Tibial nerve (tissue), 4 donors: Measurements from ENCODE around the gene ASF1A. TPM values are rescaled to one million over a fixed set of nuclear protein-coding genes. Genes with fewer than 3 reads are reported as not detected.

Experiments
- DNase-seq, 2 donors: peaks; one replicate each; pipeline ENCODE4 v3.0.0-alpha.2; 2019; ENCODE audit warnings: low spot score in 2 of 2
- H3K27ac ChIP-seq, 4 donors: fragments of 200-600 bp; sonication (generic) in 3 of 4; one replicate each; pipeline ENCODE4 v1.5.1; 2017 to 2019; ENCODE audit warnings: mild to moderate bottlenecking in 1 of 4
- H3K27me3 ChIP-seq, 2 donors: fragments of 200-600 bp; sonication (generic) in 1 of 2; one replicate each; pipeline versions ENCODE4 v1.5.1 to v1.6.0; 2017 to 2019
- H3K36me3 ChIP-seq, 3 donors: fragments of 200-600 bp; sonication (generic); one replicate each; pipeline ENCODE4 v1.5.1; 2018 to 2019
- H3K4me1 ChIP-seq, 4 donors: fragments of 200-600 bp; sonication (generic) in 3 of 4; one replicate each; pipeline ENCODE4 v1.5.1; 2017 to 2019
- H3K4me3 ChIP-seq, 4 donors: fragments of 200-600 bp; sonication (generic) in 3 of 4; one replicate each; pipeline ENCODE4 v1.5.1; 2017 to 2019; ENCODE audit warnings: mild to moderate bottlenecking in 1 of 4, moderate library complexity in 1 of 4
- H3K9me3 ChIP-seq, 4 donors: fragments of 200-600 bp; sonication (generic) in 3 of 4; one replicate each; pipeline ENCODE4 v1.5.1; 2017 to 2019
- EP300 ChIP-seq, 2 donors: sonication (generic); formaldehyde crosslinking; IDR thresholded peaks; one replicate each; pipeline ENCODE4 v1.6.1; 2017; ENCODE audit warnings: antibody characterized with exemption in 2 of 2, mild to moderate bottlenecking in 1 of 2
- POLR2A ChIP-seq, 2 donors: fragments of 450-650 bp; IDR thresholded peaks; one replicate each; pipeline ENCODE4 v1.6.1; 2017; ENCODE audit warnings: antibody characterized with exemption in 2 of 2, mild to moderate bottlenecking in 2 of 2, moderate library complexity in 2 of 2
- WGBS, 2 donors: methylation state at CpG; one replicate each; pipeline ENCODE4 v1.1.5; 2018; 5-methylcytosine and 5-hydroxymethylcytosine counted together
- total RNA-seq, 4 donors: library from RNA; depleted of rRNA; stranded (reverse); fragments of >200 nt; gene quantifications; one replicate each; pipeline ENCODE4 v1.1.0, GENCODE V29; 2016
- TF ChIP-seq, protein P1 (sequence below), 5 experiments: fragments of 200-600 bp in 3 of 5; fragments of 450-650 bp in 2 of 5; sonication (generic) in 3 of 5; IDR thresholded peaks; one replicate each; pipeline ENCODE4 v1.5.1; 2016 to 2019; ENCODE audit warnings: antibody characterized with exemption in 5 of 5, mild to moderate bottlenecking in 3 of 5, moderate library complexity in 2 of 5

The ASF1A gene
- total RNA-seq, 4 donors from 2014 or later, result 8.6 to 14.2 (median 13.0) TPM

DNA sequence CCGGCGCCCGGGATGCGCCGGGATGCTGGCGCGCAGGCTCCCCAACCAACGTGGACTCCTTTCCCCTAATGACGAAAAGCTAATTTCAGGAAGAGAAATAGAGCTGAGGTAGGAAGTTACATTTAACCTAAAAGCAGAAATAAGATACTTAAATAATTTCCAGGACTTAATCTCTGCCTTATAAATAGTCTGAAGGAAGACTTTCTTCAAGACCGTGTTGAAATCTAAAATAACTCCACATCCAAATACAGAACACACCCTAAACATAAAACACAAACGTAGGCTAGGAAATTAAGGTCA, 1.3 kb downstream of the ASF1A start:
- TF ChIP-seq, protein P1, sequence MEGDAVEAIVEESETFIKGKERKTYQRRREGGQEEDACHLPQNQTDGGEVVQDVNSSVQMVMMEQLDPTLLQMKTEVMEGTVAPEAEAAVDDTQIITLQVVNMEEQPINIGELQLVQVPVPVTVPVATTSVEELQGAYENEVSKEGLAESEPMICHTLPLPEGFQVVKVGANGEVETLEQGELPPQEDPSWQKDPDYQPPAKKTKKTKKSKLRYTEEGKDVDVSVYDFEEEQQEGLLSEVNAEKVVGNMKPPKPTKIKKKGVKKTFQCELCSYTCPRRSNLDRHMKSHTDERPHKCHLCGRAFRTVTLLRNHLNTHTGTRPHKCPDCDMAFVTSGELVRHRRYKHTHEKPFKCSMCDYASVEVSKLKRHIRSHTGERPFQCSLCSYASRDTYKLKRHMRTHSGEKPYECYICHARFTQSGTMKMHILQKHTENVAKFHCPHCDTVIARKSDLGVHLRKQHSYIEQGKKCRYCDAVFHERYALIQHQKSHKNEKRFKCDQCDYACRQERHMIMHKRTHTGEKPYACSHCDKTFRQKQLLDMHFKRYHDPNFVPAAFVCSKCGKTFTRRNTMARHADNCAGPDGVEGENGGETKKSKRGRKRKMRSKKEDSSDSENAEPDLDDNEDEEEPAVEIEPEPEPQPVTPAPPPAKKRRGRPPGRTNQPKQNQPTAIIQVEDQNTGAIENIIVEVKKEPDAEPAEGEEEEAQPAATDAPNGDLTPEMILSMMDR (IDR thresholded peaks at IDR 0.05), result no peak
- TF ChIP-seq EP300 (IDR thresholded peaks at IDR 0.05) (no peak), POLR2A (IDR thresholded peaks at IDR 0.05) (no peak)
- peak overlapping the region; percentile 67 to 96 (median 82) for H3K4me3 ChIP-seq
- peaks cover 0 to 8% (median 0%) of the 10 kb centered on the region in 3 donors for H3K36me3 ChIP-seq
- peaks cover 0 to 55% (median 26%) of the 10 kb centered on the region in 4 donors for H3K4me1 ChIP-seq
- no peaks in the 10 kb centered on the region for H3K27me3 ChIP-seq
- H3K27ac ChIP-seq, result peak overlapping the region; percentile 84 to 94 (median 94)
- 0 to 1% methylated on average over 11 of the region's 11 CpGs for WGBS, 2 donors
- no peak for DNase-seq
- H3K9me3 ChIP-seq, result no peaks in the 10 kb centered on the region

DNA sequence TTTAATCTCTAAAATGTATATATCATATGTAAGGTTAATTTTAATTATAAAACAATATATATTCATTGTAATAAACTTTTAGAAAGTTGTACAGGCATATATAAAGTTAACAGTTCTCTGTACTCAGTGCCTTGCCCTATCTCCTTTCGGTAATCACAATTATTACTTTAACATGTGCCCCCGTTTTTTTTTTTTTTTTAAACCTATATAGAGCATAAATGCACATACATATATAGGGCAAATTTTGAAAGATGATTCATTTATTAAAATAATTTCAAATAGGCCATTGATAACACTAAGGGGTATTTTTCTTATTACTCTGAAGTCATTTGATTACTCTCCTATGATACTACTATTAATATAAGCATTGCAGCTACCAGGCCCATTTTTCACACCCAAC, 1.9 kb downstream of the ASF1A start:
- H3K27me3 ChIP-seq, result no peaks in the 10 kb centered on the region
- H3K4me3 ChIP-seq, result no peak overlapping the region
- H3K9me3 ChIP-seq, result no peaks in the 10 kb centered on the region
- H3K27ac ChIP-seq, result peak overlapping the region in 1 of 4 donors; percentile 93
- peaks cover 0 to 8% (median 0%) of the 10 kb centered on the region in 3 donors for H3K36me3 ChIP-seq
- H3K4me1 ChIP-seq, result peaks cover 0 to 57% (median 27%) of the 10 kb centered on the region in 4 donors
- DNase-seq, result no peak
- 38 to 40% methylated on average over 2 of the region's 2 CpGs for WGBS, 2 donors
- TF ChIP-seq POLR2A (IDR thresholded peaks at IDR 0.05) (no peak), EP300 (IDR thresholded peaks at IDR 0.05) (no peak)
- TF ChIP-seq, protein P1 (IDR thresholded peaks at IDR 0.05), result no peak

DNA sequence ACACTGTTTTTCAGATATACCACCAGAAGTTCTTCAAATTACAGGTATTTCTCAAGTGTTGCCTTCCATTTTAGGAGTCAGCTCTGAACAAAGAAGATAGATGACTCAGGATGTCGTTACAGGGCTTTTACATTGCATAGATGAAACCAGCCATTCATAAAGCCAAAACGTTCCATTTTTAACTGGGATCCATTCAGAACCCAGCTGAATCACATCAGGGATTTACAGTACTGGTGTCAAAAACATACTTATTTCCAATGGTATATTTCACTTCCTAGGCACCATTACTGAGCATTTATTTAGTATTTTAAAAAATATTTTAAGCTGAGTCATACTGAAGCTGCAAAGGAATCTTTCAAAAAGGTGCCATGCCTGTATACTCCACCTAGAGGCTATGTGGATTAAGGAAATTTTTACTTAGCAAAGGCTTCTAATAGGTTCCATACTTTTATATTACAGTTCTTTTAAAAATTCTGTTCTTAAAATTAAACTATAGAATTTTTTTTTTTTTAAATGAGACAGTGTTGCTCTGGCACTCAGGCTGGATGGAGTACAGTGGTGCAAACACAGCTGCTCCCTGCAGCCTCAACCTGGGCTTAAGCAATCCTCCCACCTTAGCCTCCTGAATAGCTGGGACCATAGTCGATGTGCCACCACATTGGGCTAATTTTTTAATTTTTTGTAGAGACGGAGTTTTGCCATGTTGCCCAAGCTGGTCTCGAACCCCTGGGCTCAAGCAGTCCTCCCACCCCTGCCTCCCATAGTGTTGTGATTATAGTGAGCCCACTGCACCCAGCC, 2.6 kb downstream of the ASF1A start:
- no peaks in the 10 kb centered on the region for H3K9me3 ChIP-seq
- H3K36me3 ChIP-seq, result peaks cover 0 to 12% (median 0%) of the 10 kb centered on the region in 3 donors
- no peaks in the 10 kb centered on the region for H3K27me3 ChIP-seq
- no peak overlapping the region for H3K27ac ChIP-seq
- H3K4me1 ChIP-seq, result peaks cover 0 to 52% (median 24%) of the 10 kb centered on the region in 4 donors
- TF ChIP-seq EP300 (IDR thresholded peaks at IDR 0.05) (no peak), POLR2A (IDR thresholded peaks at IDR 0.05) (no peak)
- TF ChIP-seq, protein P1 (IDR thresholded peaks at IDR 0.05), result peak in 1 of 5 experiments; percentile 20
- H3K4me3 ChIP-seq, result no peak overlapping the region
- DNase-seq, result no peak
- 64 to 66% methylated on average over 5 of the region's 5 CpGs for WGBS, 2 donors

DNA sequence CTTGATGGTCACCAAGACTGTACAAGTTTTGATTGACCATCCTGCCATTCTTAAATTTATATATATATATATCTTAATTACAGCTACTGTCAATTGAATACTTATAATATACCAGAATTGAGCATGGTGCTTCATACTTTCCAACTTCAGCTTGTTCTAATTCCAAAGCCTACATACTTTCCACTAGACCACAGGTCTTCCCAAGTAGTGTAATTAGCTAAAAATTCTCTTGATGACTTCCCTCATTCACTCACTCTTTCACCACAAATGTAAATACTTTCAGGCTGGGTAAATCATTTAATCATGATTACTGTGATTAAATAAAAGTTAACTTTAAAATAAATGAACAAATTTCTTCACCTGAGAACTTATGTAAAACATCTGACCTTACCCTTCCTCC, 3.4 kb downstream of the ASF1A start:
- H3K27me3 ChIP-seq, result no peaks in the 10 kb centered on the region
- TF ChIP-seq POLR2A (IDR thresholded peaks at IDR 0.05), result no peak
- TF ChIP-seq, protein P1 (IDR thresholded peaks at IDR 0.05), result no peak
- no peak for TF ChIP-seq EP300 (IDR thresholded peaks at IDR 0.05)
- H3K4me1 ChIP-seq, result peaks cover 0 to 43% (median 16%) of the 10 kb centered on the region in 4 donors
- peaks cover 0 to 19% (median 0%) of the 10 kb centered on the region in 3 donors for H3K36me3 ChIP-seq
- no peak for DNase-seq
- no peaks in the 10 kb centered on the region for H3K9me3 ChIP-seq
- H3K27ac ChIP-seq, result no peak overlapping the region
- no peak overlapping the region for H3K4me3 ChIP-seq

DNA sequence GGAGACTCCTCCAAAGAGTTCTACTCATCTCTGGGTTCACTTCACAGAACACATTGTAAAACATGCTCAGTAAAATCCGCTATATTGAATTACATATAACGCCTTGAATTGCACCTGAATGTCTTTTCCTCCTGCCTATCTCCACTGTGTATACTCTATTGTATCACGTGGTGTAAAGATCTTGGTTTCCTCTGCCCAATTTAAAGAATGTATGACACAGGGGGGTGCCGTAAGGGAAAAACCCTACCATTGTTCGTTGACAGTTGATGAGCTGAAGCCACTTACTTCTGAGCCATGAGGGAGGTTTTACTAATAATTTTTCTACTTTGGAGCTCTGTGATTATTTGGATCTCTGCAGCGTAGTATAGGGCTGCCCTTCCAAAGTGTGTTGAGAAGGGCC, 6.0 kb downstream of the ASF1A start:
- TF ChIP-seq POLR2A (IDR thresholded peaks at IDR 0.05) (no peak), EP300 (IDR thresholded peaks at IDR 0.05) (no peak)
- TF ChIP-seq, protein P1 (IDR thresholded peaks at IDR 0.05), result no peak
- Histone ChIP-seq H3K9me3 (no peaks in the 10 kb centered on the region), H3K4me1 (peaks cover 0 to 44% (median 15%) of the 10 kb centered on the region in 4 donors), H3K36me3 (peaks cover 0 to 28% (median 0%) of the 10 kb centered on the region in 3 donors), H3K27ac (no peak overlapping the region), H3K27me3 (no peaks in the 10 kb centered on the region), H3K4me3 (no peak overlapping the region)
- 76 to 79% methylated on average over 6 of the region's 6 CpGs for WGBS, 2 donors
- DNase-seq, result no peak
